HEK293T (cell line): ENCODE results near the gene GPR37.

Experiments
- ELF4 ChIP-seq: fragments of 450-650 bp; IDR thresholded peaks from 2 replicates; pipeline ENCODE4 v1.6.1; 2017; ENCODE audit warnings: antibody characterized with exemption
- FOXA1 ChIP-seq: fragments of 450-650 bp; IDR thresholded peaks from 2 replicates; pipeline ENCODE4 v1.6.1; 2016; ENCODE audit warnings: mild to moderate bottlenecking
- FOXK2 ChIP-seq: fragments of 450-650 bp; IDR thresholded peaks from 2 replicates; pipeline ENCODE4 v1.6.1; 2016; ENCODE audit warnings: mild to moderate bottlenecking
- FOXM1 ChIP-seq: fragments of 450-650 bp; IDR thresholded peaks from 2 replicates; pipeline ENCODE4 v1.6.1; 2017; ENCODE audit warnings: mild to moderate bottlenecking, borderline replicate concordance
- L3MBTL2 ChIP-seq: fragments of 450-650 bp; conservative IDR thresholded peaks from 2 replicates; pipeline ENCODE4 v1.6.1; 2016; ENCODE audit warnings: mild to moderate bottlenecking
- SUZ12 ChIP-seq: fragments of 450-650 bp; IDR thresholded peaks from 2 replicates; pipeline ENCODE4 v1.6.1; 2016; ENCODE audit warnings: mild to moderate bottlenecking

- no peak for TF ChIP-seq L3MBTL2
- TF ChIP-seq FOXA1: no peak
- TF ChIP-seq FOXK2: no peak
- TF ChIP-seq FOXM1: no peak
- no peak for TF ChIP-seq ELF4
- no peak for TF ChIP-seq SUZ12
Measured at GRCh38 chr7:124754576-124755268, 10.9 kb downstream of the GPR37 start.
